H9 (cell line): Measurements from ENCODE around the gene SCARF1. TPM values are rescaled to one million over a fixed set of nuclear protein-coding genes. Genes with fewer than 3 reads are reported as not detected.
A peak's percentile ranks its signal among the peaks of the same experiment; 100 is the strongest.

Source experiments
- DNase-seq: peaks from one replicate; pipeline ENCODE4 v3.0.0-alpha.2; 2017
- H2AFZ ChIP-seq: one replicate; pipeline ENCODE4 v1.6.1; 2013; ENCODE audit warnings: mild to moderate bottlenecking, low read length, control low read depth, moderate library complexity
- H2AK5ac ChIP-seq: 2 replicates; pipeline ENCODE4 v1.6.1; 2013; ENCODE audit warnings: low read length, control low read depth, mixed read lengths; ENCODE audit not compliant: insufficient read length
- H2BK120ac ChIP-seq: one replicate; pipeline ENCODE4 v1.6.1; 2013; ENCODE audit warnings: low read depth, mild to moderate bottlenecking, low read length, control low read depth, inconsistent platforms; ENCODE audit not compliant: poor library complexity, severe bottlenecking
- H2BK12ac ChIP-seq: 2 replicates; pipeline ENCODE4 v1.6.1; 2013; ENCODE audit warnings: low read length, control low read depth, mixed read lengths, low read depth; ENCODE audit not compliant: insufficient read length
- H2BK15ac ChIP-seq: 2 replicates; pipeline ENCODE4 v1.6.1; 2013; ENCODE audit warnings: low read depth, low read length, control low read depth
- H2BK20ac ChIP-seq: one replicate; pipeline ENCODE4 v1.6.1; 2013; ENCODE audit warnings: low read depth, mild to moderate bottlenecking, low read length, control low read depth, inconsistent platforms; ENCODE audit not compliant: poor library complexity, severe bottlenecking
- H2BK5ac ChIP-seq: 2 replicates; pipeline ENCODE4 v1.6.1; 2013; ENCODE audit warnings: low read length, control low read depth, mixed read lengths; ENCODE audit not compliant: insufficient read length
- H3K14ac ChIP-seq: 2 replicates; pipeline ENCODE4 v1.6.1; 2013; ENCODE audit warnings: low read length, control low read depth; ENCODE audit not compliant: insufficient read depth
- H3K18ac ChIP-seq: 2 replicates; pipeline ENCODE4 v1.6.1; 2013; ENCODE audit warnings: low read depth, mild to moderate bottlenecking, mixed read lengths, low read length, control low read depth; ENCODE audit not compliant: insufficient read length
- H3K23ac ChIP-seq: 2 replicates; pipeline ENCODE4 v1.6.1; 2013; ENCODE audit warnings: low read length, control low read depth, mixed read lengths, low read depth; ENCODE audit not compliant: insufficient read length
- H3K23me2 ChIP-seq: 2 replicates; pipeline ENCODE4 v1.6.1; 2013; ENCODE audit warnings: low read depth, mild to moderate bottlenecking, mixed read lengths, low read length, control low read depth; ENCODE audit not compliant: insufficient read length, poor library complexity, severe bottlenecking
- H3K27ac ChIP-seq: 2 replicates; pipeline ENCODE4 v1.5.1; 2013; ENCODE audit warnings: low read length, control low read depth, mixed read lengths, low read depth; ENCODE audit not compliant: insufficient read length
- H3K27me3 ChIP-seq: 2 replicates; pipeline ENCODE4 v1.6.1; 2013; ENCODE audit warnings: low read length, control low read depth, inconsistent platforms; ENCODE audit not compliant: insufficient read depth
- H3K4ac ChIP-seq: 2 replicates; pipeline ENCODE4 v1.6.1; 2013; ENCODE audit warnings: low read depth, mild to moderate bottlenecking, control low read depth, inconsistent platforms, low read length, moderate library complexity
- H3K4me1 ChIP-seq: 2 replicates; pipeline ENCODE4 v1.6.1; 2013; ENCODE audit warnings: low read length, control low read depth, inconsistent platforms; ENCODE audit not compliant: insufficient read depth
- H3K4me2 ChIP-seq: 2 replicates; pipeline ENCODE4 v1.6.1; 2013; ENCODE audit warnings: low read length, control low read depth, mixed read lengths; ENCODE audit not compliant: insufficient read length, insufficient read depth
- H3K56ac ChIP-seq: 2 replicates; pipeline ENCODE4 v1.6.1; 2013; ENCODE audit warnings: low read depth, mild to moderate bottlenecking, mixed read lengths, low read length, control low read depth; ENCODE audit not compliant: insufficient read length
- H3K79me1 ChIP-seq: 2 replicates; pipeline ENCODE4 v1.6.1; 2013; ENCODE audit warnings: low read depth, mild to moderate bottlenecking, moderate library complexity, low read length, control low read depth, inconsistent platforms; ENCODE audit not compliant: insufficient read depth, poor library complexity, severe bottlenecking
- H3K79me2 ChIP-seq: 2 replicates; pipeline ENCODE4 v1.6.1; 2013; ENCODE audit warnings: low read length, control low read depth, inconsistent platforms; ENCODE audit not compliant: insufficient read depth
- H3K9ac ChIP-seq: 2 replicates; pipeline ENCODE4 v1.6.1; 2013; ENCODE audit warnings: low read length, control low read depth, mixed read lengths; ENCODE audit not compliant: insufficient read length; ENCODE audit errors: extremely low read depth
- H3K9me3 ChIP-seq: one replicate; pipeline ENCODE4 v1.6.1; 2013; ENCODE audit warnings: low read depth, low read length, inconsistent platforms; ENCODE audit not compliant: control insufficient read depth
- H3T11ph ChIP-seq: one replicate; pipeline ENCODE4 v1.6.1; 2013; ENCODE audit warnings: mild to moderate bottlenecking, low read length, control low read depth, inconsistent platforms
- H4K20me1 ChIP-seq: one replicate; pipeline ENCODE4 v1.6.1; 2013; ENCODE audit not compliant: control insufficient read depth, insufficient read length, insufficient read depth
- H4K5ac ChIP-seq: 2 replicates; pipeline ENCODE4 v1.6.1; 2013; ENCODE audit warnings: low read depth, mild to moderate bottlenecking, mixed read lengths, low read length, control low read depth; ENCODE audit not compliant: insufficient read length
- H4K8ac ChIP-seq: replicated peaks from 2 replicates; pipeline ENCODE4 v1.6.1; 2013; ENCODE audit warnings: low read length, control low read depth, mixed read lengths, low read depth; ENCODE audit not compliant: insufficient read length
- H4K91ac ChIP-seq: 2 replicates; pipeline ENCODE4 v1.6.1; 2013; ENCODE audit warnings: low read depth, mild to moderate bottlenecking, moderate library complexity, mixed read lengths, low read length, control low read depth; ENCODE audit not compliant: insufficient read length
- H3K27ac Mint-ChIP-seq, 3 experiments: 2 replicates in 2 of 3; 3 replicates in 1 of 3; pipeline ENCODE4 v1.8.0; 2020 to 2021; ENCODE audit warnings: mixed read lengths in 3 of 3, mild to moderate bottlenecking in 1 of 3, moderate library complexity in 1 of 3
- H3K27me3 Mint-ChIP-seq: 2 replicates; pipeline ENCODE4 v1.8.0; 2021; ENCODE audit warnings: low read depth, mild to moderate bottlenecking, moderate library complexity, mixed read lengths
- H3K36me3 Mint-ChIP-seq, 3 experiments: 2 replicates in 2 of 3; 3 replicates in 1 of 3; pipeline ENCODE4 v1.8.0; 2020 to 2021; ENCODE audit warnings: low read depth in 3 of 3, mixed read lengths in 3 of 3; ENCODE audit not compliant: insufficient read depth in 1 of 3
- H3K4me1 Mint-ChIP-seq, 2 experiments: 2 replicates each; pipeline ENCODE4 v1.8.0; 2020; ENCODE audit warnings: mixed read lengths in 2 of 2
- H3K4me3 Mint-ChIP-seq, 2 experiments: 2 replicates in 1 of 2; 3 replicates in 1 of 2; pipeline ENCODE4 v1.8.0; 2020 to 2021; ENCODE audit warnings: mild to moderate bottlenecking in 2 of 2, mixed read lengths in 2 of 2, moderate library complexity in 1 of 2
- H3K9me3 Mint-ChIP-seq, 2 experiments: 2 replicates in 1 of 2; 3 replicates in 1 of 2; pipeline ENCODE4 v1.8.0; 2020; ENCODE audit warnings: mild to moderate bottlenecking in 2 of 2, mixed read lengths in 2 of 2, moderate library complexity in 1 of 2
- WGBS: extraction: QIAGEN DNeasy Blood & Tissue Kit; methylation state at CpG from one replicate; pipeline ENCODE4 v1.1.7; 2013; ENCODE audit warnings: missing lambda C conversion rate, low lambda C conversion rate, mixed read lengths; ENCODE audit not compliant: insufficient read length; ENCODE audit errors: extremely low coverage; 5-methylcytosine and 5-hydroxymethylcytosine counted together
- total RNA-seq: library from RNA; stranded (reverse); gene quantifications from 2 replicates; pipeline ENCODE4 v1.2.1, GENCODE V29; 2021
- TF ChIP-seq, protein P1 (sequence below): fragments of 200-600 bp; sonication (generic); conservative IDR thresholded peaks from 3 replicates; pipeline ENCODE4 v1.8.0; 2021; ENCODE audit warnings: antibody characterized with exemption, mild to moderate bottlenecking

Gene SCARF1
- total RNA-seq, 1 experiment from 2014 or later: 2.4 TPM

DNA sequence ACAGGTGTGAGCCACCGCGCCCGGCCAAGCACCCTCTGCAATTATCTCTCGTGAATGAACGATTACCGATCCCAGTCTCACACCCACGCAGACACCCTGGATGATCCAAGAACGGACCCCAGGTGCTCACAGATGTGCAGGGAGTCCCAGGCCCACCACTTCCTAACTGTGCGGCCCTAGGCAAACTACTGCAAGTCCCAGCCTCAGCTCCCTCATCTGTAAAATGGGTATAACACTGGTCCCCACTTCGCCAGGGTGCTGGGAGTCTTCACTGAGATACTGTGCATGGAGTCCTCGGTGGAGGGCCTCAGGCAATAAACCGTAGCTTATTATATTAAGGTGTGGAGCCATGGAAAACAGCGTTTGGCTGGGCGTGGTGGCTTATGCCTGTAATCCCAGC is 61.4 kb downstream of the SCARF1 start:
- no peak overlapping the region for H3K56ac ChIP-seq
- no peak overlapping the region for H2AFZ ChIP-seq
- H2BK20ac ChIP-seq: no peak overlapping the region
- no peak overlapping the region for H3K18ac ChIP-seq
- no peak overlapping the region for H3K9ac ChIP-seq
- no peak overlapping the region for H4K8ac ChIP-seq
- H2AK5ac ChIP-seq: no peak overlapping the region
- H3K9me3 Mint-ChIP-seq: no peaks in the 10 kb centered on the region
- H3K9me3 ChIP-seq: no peaks in the 10 kb centered on the region
- H2BK120ac ChIP-seq: no peak overlapping the region
- WGBS: no CpG with 5 or more reads among the region's 14 CpGs
- H3K27ac ChIP-seq: no peak overlapping the region
- no peak overlapping the region for H3K4ac ChIP-seq
- no peaks in the 10 kb centered on the region for H3K79me1 ChIP-seq
- H3K4me3 Mint-ChIP-seq: no peak overlapping the region
- no peak overlapping the region for H2BK5ac ChIP-seq
- H3K27me3 ChIP-seq: no peaks in the 10 kb centered on the region
- no peaks in the 10 kb centered on the region for H4K20me1 ChIP-seq
- no peaks in the 10 kb centered on the region for H3K79me2 ChIP-seq
- TF ChIP-seq, protein P1, sequence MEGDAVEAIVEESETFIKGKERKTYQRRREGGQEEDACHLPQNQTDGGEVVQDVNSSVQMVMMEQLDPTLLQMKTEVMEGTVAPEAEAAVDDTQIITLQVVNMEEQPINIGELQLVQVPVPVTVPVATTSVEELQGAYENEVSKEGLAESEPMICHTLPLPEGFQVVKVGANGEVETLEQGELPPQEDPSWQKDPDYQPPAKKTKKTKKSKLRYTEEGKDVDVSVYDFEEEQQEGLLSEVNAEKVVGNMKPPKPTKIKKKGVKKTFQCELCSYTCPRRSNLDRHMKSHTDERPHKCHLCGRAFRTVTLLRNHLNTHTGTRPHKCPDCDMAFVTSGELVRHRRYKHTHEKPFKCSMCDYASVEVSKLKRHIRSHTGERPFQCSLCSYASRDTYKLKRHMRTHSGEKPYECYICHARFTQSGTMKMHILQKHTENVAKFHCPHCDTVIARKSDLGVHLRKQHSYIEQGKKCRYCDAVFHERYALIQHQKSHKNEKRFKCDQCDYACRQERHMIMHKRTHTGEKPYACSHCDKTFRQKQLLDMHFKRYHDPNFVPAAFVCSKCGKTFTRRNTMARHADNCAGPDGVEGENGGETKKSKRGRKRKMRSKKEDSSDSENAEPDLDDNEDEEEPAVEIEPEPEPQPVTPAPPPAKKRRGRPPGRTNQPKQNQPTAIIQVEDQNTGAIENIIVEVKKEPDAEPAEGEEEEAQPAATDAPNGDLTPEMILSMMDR: no peak
- no peak overlapping the region for H4K5ac ChIP-seq
- no peaks in the 10 kb centered on the region; the same call in 1 of the 2 replicates for H3K4me1 ChIP-seq
- H4K91ac ChIP-seq: no peak overlapping the region
- H3T11ph ChIP-seq: no peak overlapping the region
- no peak for DNase-seq
- H3K4me1 Mint-ChIP-seq: peaks cover 24 to 32% of the 10 kb centered on the region in 2 experiments
- no peak overlapping the region for H3K23ac ChIP-seq
- H2BK12ac ChIP-seq: no peak overlapping the region
- no peak overlapping the region for H3K14ac ChIP-seq
- H3K36me3 Mint-ChIP-seq: peaks cover 2 to 17% (median 4%) of the 10 kb centered on the region in 3 experiments; a peak in 5 of 7 replicates
- H3K23me2 ChIP-seq: no peaks in the 10 kb centered on the region
- no peak overlapping the region for H3K4me2 ChIP-seq
- no peak overlapping the region for H2BK15ac ChIP-seq
- H3K27me3 Mint-ChIP-seq: no peaks in the 10 kb centered on the region; the same call in 1 of the 2 replicates
- peak overlapping the region in 2 of 3 experiments; percentile 44 to 94; a peak in 3 of 7 replicates for H3K27ac Mint-ChIP-seq

Other genes with a start within 250 kb of the SCARF1 start
- 1,282 and 1,294 TPM in 2 replicates for gene YWHAE, start 245.5 kb downstream of the SCARF1 start, total RNA-seq
- gene CRK, start 189.5 kb downstream of the SCARF1 start, total RNA-seq: 58.9 and 60.5 TPM in 2 replicates
- gene MYO1C, start 153.0 kb downstream of the SCARF1 start, total RNA-seq: 86.5 and 87.4 TPM in 2 replicates
- gene INPP5K, start 129.1 kb downstream of the SCARF1 start, total RNA-seq: 28.1 and 29.4 TPM in 2 replicates
- gene PITPNA, start 82.9 kb downstream of the SCARF1 start, total RNA-seq: 68.9 and 74.2 TPM in 2 replicates
- gene SLC43A2, start 16.9 kb downstream of the SCARF1 start, total RNA-seq: 11.8 and 12.9 TPM in 2 replicates
- gene RILP, start 4.1 kb upstream of the SCARF1 start, total RNA-seq: 5.4 and 6.0 TPM in 2 replicates
- gene PRPF8, start 39.1 kb upstream of the SCARF1 start, total RNA-seq: 402 and 408 TPM in 2 replicates
- 1.3 and 1.5 TPM in 2 replicates for gene TLCD2, start 64.6 kb upstream of the SCARF1 start, total RNA-seq
- 20.2 and 22.5 TPM in 2 replicates for gene WDR81, start 79.0 kb upstream of the SCARF1 start, total RNA-seq
- gene SERPINF2, start 97.1 kb upstream of the SCARF1 start, total RNA-seq: 0.50 and 0.68 TPM in 2 replicates
- 19.6 and 22.5 TPM in 2 replicates for gene SERPINF1, start 116.3 kb upstream of the SCARF1 start, total RNA-seq
- 28.8 and 29.0 TPM in 2 replicates for gene SMYD4, start 184.2 kb upstream of the SCARF1 start, total RNA-seq
- 215 and 220 TPM in 2 replicates for gene RPA1, start 184.3 kb upstream of the SCARF1 start, total RNA-seq